NT2/D1 (cell line): Measurements from ENCODE around the gene HEPACAM2.

ENCODE experiments used
- DNase-seq: peaks from one replicate; pipeline ENCODE4 v3.0.0-alpha.2; 2011; ENCODE audit warnings: low read depth, low spot score
- H3K27me3 ChIP-seq: 2 replicates; pipeline ENCODE4 v1.6.0; 2011; ENCODE audit warnings: mild to moderate bottlenecking; ENCODE audit not compliant: insufficient read length, insufficient read depth
- H3K36me3 ChIP-seq: 2 replicates; pipeline ENCODE4 v1.6.1; 2011; ENCODE audit warnings: mild to moderate bottlenecking, low read length, mixed read lengths; ENCODE audit not compliant: insufficient read depth, insufficient read length
- H3K4me1 ChIP-seq: 2 replicates; pipeline ENCODE4 v1.5.1; 2011; ENCODE audit not compliant: insufficient read depth, insufficient read length
- H3K4me3 ChIP-seq: 2 replicates; pipeline ENCODE4 v1.5.1; 2011; ENCODE audit warnings: low read depth; ENCODE audit not compliant: insufficient read length
- H3K9ac ChIP-seq: 2 replicates; pipeline ENCODE4 v1.6.0; 2011; ENCODE audit warnings: low read depth; ENCODE audit not compliant: insufficient read length
- H3K9me3 ChIP-seq: 2 replicates; pipeline ENCODE4 v1.5.1; 2011; ENCODE audit warnings: mild to moderate bottlenecking, low read length; ENCODE audit not compliant: insufficient read depth
- SUZ12 ChIP-seq: IDR thresholded peaks from 2 replicates; pipeline ENCODE4 v1.6.1; 2011; ENCODE audit not compliant: insufficient read length, insufficient read depth; ENCODE audit errors: extremely low read depth
- YY1 ChIP-seq: IDR thresholded peaks from 2 replicates; pipeline ENCODE4 v1.6.1; 2011; ENCODE audit not compliant: insufficient read length, insufficient read depth
- ZNF274 ChIP-seq: IDR thresholded peaks from 2 replicates; pipeline ENCODE4 v1.6.1; 2011; ENCODE audit warnings: mild to moderate bottlenecking, low read depth, low read length

Gene HEPACAM2

GRCh38 chr7:93202594-93203250, 23.5 kb downstream of the HEPACAM2 start:
- no peaks in the 10 kb centered on the region for H3K9me3 ChIP-seq
- DNase-seq = no peak
- no peak for TF ChIP-seq SUZ12
- TF ChIP-seq ZNF274 = no peak
- TF ChIP-seq YY1 = no peak
- H3K27me3 ChIP-seq = no peaks in the 10 kb centered on the region
- no peak overlapping the region for H3K4me3 ChIP-seq
- H3K4me1 ChIP-seq = no peaks in the 10 kb centered on the region
- no peak overlapping the region for H3K9ac ChIP-seq
- no peaks in the 10 kb centered on the region for H3K36me3 ChIP-seq

GRCh38 chr7:93198472-93198871, 27.8 kb downstream of the HEPACAM2 start:
- no peak for TF ChIP-seq ZNF274
- DNase-seq = no peak
- no peaks in the 10 kb centered on the region for H3K27me3 ChIP-seq

GRCh38 chr7:93196336-93196735, 29.9 kb downstream of the HEPACAM2 start:
- DNase-seq = no peak
- no peak overlapping the region for H3K4me3 ChIP-seq
- H3K9me3 ChIP-seq = no peaks in the 10 kb centered on the region
- no peaks in the 10 kb centered on the region for H3K36me3 ChIP-seq
- no peak overlapping the region for H3K9ac ChIP-seq
- TF ChIP-seq ZNF274 (no peak), SUZ12 (no peak), YY1 (no peak)
- no peaks in the 10 kb centered on the region for H3K27me3 ChIP-seq
- H3K4me1 ChIP-seq = no peaks in the 10 kb centered on the region

More at GRCh38 chr7:93198472-93198871, 27.8 kb downstream of the HEPACAM2 start:
- no peaks in the 10 kb centered on the region for H3K9me3 ChIP-seq
- no peak overlapping the region for H3K9ac ChIP-seq
- no peaks in the 10 kb centered on the region for H3K4me1 ChIP-seq
- no peak overlapping the region for H3K4me3 ChIP-seq
- H3K36me3 ChIP-seq = no peaks in the 10 kb centered on the region

GRCh38 chr7:93194386-93194785, 31.9 kb downstream of the HEPACAM2 start:
- no peak for DNase-seq
- Histone ChIP-seq H3K4me1 (no peaks in the 10 kb centered on the region), H3K27me3 (no peaks in the 10 kb centered on the region), H3K4me3 (no peak overlapping the region), H3K9me3 (no peaks in the 10 kb centered on the region), H3K36me3 (no peaks in the 10 kb centered on the region), H3K9ac (no peak overlapping the region)
- TF ChIP-seq YY1 (no peak), ZNF274 (no peak), SUZ12 (no peak)

GRCh38 chr7:93188870-93189634, 37.2 kb downstream of the HEPACAM2 start:
- Histone ChIP-seq H3K36me3 (no peaks in the 10 kb centered on the region), H3K4me1 (no peaks in the 10 kb centered on the region), H3K4me3 (no peak overlapping the region), H3K9ac (no peak overlapping the region), H3K9me3 (no peaks in the 10 kb centered on the region), H3K27me3 (no peaks in the 10 kb centered on the region)
- TF ChIP-seq ZNF274 (no peak), SUZ12 (no peak), YY1 (no peak)
- no peak for DNase-seq

GRCh38 chr7:93185303-93186027, 40.8 kb downstream of the HEPACAM2 start:
- Histone ChIP-seq H3K27me3 (no peaks in the 10 kb centered on the region), H3K4me1 (no peaks in the 10 kb centered on the region), H3K36me3 (no peaks in the 10 kb centered on the region), H3K9me3 (no peaks in the 10 kb centered on the region), H3K9ac (no peak overlapping the region), H3K4me3 (no peak overlapping the region)
- no peak for DNase-seq
- no peak for TF ChIP-seq SUZ12
- no peak for TF ChIP-seq YY1
- TF ChIP-seq ZNF274 = no peak

GRCh38 chr7:93179173-93179572, 47.1 kb downstream of the HEPACAM2 start:
- Histone ChIP-seq H3K36me3 (no peaks in the 10 kb centered on the region), H3K4me1 (no peaks in the 10 kb centered on the region), H3K4me3 (no peak overlapping the region), H3K27me3 (no peaks in the 10 kb centered on the region), H3K9ac (no peak overlapping the region), H3K9me3 (peaks cover 6% of the 10 kb centered on the region; the same call in 1 of the 2 replicates)
- no peak for DNase-seq
- TF ChIP-seq ZNF274 (no peak), YY1 (no peak), SUZ12 (no peak)
